Thyroid gland (tissue), 4 donors: ENCODE data around the gene CEACAM5.
A peak's percentile ranks its signal among the peaks of the same experiment; 100 is the strongest.

Experiments used
- CTCF ChIP-seq, 6 experiments: fragments of 200-600 bp in 3 of 6; fragments of 450-650 bp in 3 of 6; sonication (generic) in 3 of 6; IDR thresholded peaks; one replicate each; pipeline ENCODE4 v1.5.1; 2016 to 2019; ENCODE audit warnings: antibody characterized with exemption in 6 of 6, mild to moderate bottlenecking in 2 of 6, inconsistent platforms in 1 of 6, moderate library complexity in 1 of 6
- POLR2A ChIP-seq, 2 donors: fragments of 450-650 bp; IDR thresholded peaks; one replicate each; pipeline ENCODE4 v1.6.1; 2017; ENCODE audit warnings: antibody characterized with exemption in 2 of 2, mild to moderate bottlenecking in 2 of 2, moderate library complexity in 1 of 2

DNA sequence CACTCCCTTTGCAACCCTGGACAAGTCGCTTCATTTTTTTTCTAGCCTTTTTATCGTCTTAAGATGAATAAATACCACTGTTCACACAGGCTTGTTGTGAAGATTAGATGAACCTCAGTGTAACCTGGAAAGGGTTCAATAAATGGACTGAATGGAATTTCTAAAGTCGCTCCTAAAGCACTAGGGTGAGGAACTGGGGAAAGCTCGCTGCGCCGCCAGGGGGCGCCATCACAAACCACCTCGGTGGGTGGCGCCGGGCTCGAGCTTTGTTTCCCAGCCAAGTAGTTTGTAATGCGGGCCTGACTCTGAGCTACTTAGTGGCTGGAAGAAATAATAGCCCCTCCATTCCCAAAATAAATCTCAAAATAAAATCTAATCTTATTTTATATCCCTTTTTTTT, 44.7 kb downstream of the CEACAM5 start:
- TF ChIP-seq CTCF (IDR thresholded peaks at IDR 0.05) = peak; percentile 42 to 79 (median 63)
- no peak for TF ChIP-seq POLR2A (IDR thresholded peaks at IDR 0.05)
